GM21526 (cell line): Measurements from ENCODE around the gene NPTN.
"Not testable (repeated sequence)": the region's sequence is repeated elsewhere in the genome, so short reads cannot be mapped to it uniquely, and the experiment has no call there.

Source experiments
- ATAC-seq: cut with Tn5 transposase; IDR thresholded peaks from one replicate; pipeline ENCODE4 v1.9.1; 2021; ENCODE audit warnings: moderate library complexity; ENCODE audit not compliant: unreplicated experiment, low FRiP score

Gene NPTN

DNA sequence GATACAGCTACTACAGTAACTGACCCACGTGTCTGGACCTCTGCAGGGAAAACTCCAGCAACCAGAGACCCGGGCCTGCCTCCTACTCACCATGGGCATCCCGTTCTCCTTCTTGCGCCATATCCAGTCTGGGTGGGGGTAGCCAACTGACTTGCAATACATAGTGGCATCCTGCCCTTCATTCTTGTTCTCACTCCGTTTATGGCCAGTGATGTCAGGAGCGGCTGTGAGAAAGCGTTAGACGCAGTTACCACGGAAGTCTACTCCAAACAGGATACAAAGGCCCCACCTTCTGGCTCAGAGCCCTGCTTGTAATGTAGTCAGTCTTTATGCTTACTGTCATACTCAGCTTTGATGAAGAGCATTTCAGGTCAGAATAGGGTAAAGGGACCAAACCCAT, 59.6 kb downstream of the NPTN start:
- ATAC-seq: no peak

DNA sequence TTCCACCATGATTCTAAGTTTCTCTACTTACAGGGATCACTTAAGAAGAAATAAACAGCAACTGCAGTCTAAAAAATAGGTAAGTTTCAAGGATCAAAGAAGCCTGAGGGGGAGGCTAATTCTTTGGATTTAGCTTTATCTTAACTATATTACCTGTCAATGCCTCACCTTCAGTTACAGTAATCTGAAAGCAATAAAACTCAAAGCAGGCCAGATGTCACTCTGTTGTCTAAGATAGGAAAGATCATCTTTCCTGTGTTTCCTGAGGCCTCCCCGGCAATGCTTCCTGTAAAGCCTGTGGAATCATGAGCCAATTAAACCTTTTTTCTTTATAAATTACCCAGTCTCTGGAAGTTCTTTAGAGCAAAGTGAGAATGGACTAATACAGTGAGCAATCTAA, 60.2 kb downstream of the NPTN start:
- ATAC-seq: no peak

DNA sequence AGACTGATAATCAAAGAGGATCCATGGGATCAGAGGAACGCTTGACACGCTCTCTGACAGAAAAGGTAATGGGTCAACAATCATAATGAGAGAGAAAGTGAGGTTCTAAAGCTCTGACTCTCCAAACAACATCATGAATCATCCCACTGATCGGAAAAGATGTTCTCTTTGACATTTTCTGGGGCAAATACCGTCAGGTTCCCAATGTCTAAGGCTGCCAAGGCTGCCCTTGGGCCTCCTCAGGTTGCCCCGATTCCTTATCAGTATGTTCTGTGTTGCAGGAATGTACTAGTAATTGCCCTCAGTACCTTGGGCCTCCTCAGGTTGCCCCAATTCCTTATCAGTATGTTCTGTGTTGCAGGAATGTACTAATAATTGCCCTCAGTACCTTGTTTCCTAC, 60.9 kb downstream of the NPTN start:
- no peak for ATAC-seq

DNA sequence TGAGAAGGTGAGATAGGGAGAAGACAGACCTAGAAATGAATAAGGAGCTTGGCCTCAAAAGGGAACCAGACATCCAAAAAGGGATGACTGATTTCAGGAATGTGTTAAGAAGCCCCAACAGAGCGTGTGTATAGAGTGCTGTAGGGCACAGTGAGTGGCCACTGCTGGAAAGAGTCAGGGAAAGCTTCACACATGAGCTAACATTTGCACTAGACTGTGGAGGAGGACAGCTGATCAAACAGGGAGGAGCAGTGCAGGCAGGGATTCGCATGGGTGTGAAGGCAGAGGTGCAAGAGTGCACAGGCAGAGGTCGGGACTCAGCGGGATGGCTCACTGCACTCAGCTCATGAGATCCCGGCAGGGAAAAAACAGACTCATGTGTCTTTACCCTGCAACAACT, 61.8 kb downstream of the NPTN start:
- no peak for ATAC-seq

DNA sequence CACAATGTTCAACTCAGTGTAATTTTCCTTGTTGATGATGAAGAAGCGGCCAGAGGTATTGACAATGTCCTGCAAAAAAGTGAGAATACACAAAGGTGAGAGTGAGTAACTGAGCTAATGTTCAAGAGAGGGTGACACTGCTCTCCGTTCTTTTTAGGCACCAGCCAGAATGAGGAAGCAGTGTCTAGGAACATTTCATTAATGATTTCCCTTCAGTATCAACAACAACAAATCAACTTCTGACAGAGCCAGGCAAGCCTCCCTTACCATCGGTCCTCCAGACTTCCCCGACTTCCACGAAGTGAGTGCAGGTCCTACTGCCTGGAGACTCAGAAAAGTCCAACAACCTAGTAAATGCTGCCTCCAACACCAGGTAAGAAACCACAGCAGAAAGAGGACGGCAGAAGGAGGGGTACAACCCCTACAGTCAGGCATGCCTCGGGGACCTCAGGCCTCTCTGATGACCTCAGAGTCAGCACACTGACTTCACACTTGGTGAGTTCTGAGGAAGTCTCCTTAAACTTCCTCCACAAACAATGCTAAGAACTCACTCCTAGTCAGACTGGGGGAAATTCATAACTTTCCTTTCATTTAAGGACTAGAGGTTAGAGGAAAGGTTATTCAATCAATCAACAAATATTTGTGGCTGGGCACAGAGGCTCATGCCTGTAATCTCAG, 62.7 kb downstream of the NPTN start:
- ATAC-seq: no peak

DNA sequence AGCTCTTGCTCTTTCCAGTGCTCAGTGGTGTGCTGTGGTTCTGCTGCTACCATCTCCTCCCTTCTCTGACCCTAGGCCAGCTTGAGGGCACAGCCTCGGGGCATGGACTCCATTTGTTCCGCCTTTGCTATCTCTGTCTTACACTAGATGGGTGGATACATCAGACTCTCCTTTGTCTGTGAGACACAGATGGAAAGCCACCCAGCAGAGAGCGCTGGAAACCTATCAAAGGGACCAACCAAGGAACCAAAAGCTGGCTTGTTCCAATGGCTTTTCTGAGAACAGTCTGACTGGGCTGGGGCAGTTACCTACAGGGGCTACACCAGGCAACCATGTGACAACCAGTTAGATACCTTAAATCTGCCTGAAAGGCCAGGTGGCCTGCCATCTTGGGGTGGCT, 63.8 kb downstream of the NPTN start:
- no peak for ATAC-seq

DNA sequence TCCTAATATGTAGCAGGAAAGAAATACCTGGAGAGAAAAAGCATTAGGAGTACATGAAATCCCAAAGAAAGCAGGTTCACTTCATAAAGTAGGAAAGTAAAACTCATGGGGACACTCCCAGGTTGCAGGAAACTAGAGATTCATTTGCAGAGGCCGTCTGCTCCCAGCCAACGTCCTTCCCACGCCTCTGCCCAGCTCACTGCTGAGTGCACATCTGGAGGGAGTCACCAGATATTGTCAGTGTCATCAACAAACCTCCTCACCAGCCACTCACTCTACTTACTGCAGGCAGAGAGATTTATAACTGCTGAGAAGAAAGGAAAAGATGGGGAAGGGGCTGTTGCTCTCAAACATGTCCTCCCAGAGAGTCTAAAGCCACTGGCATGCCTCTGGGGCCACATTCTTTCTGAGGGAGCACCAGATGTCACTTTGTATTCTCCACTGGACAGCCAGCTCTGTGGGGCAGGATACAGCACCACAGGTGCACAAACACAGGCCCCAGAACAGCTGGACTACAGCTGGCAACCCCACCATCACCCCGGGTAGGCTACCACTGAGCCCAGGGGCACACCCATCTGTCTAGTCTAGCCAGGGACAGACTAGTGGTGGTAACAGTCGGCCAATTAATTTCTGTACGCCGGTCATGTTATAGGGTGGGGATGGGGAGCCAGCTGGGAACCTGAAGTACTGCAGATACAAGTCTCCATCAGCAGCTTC, 64.5 kb downstream of the NPTN start:
- no peak for ATAC-seq

DNA sequence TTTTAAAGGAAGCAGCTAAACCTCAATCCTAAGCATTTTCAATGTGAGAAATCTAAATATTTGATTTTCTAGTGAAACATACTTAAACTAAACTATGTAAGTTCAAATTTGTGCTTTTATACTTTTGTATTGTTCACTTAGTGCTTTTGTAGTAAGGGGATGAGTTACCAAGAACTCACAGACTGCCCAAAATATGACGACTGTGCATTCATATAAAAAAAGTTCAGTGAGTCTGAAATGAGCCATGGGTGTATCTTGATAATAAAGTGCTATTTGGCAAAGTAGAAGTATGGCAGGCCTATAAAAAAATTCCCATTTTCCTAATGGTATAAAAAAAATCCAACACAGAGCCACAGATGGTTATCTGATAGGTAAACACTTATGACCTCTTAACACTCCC, 66.2 kb downstream of the NPTN start:
- ATAC-seq: no peak

DNA sequence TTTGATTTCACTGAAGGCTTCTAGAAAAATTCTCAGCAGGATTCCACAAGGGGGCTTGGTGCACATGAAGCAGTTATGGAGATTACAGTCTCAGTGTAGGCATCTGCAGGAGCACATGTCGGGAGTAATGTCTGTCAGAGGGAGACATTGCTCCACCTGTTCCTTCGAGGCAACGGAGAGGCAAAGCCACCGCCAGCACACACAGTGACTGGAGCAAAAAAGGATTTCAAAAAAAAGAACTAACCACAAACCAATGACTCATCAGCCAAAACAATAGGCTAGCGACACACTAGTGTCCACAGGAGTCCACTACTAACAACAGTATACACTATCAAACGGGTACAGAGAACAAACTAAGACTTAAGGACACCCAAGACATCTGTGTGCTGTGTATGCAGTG, 68.9 kb downstream of the NPTN start:
- ATAC-seq: no peak

DNA sequence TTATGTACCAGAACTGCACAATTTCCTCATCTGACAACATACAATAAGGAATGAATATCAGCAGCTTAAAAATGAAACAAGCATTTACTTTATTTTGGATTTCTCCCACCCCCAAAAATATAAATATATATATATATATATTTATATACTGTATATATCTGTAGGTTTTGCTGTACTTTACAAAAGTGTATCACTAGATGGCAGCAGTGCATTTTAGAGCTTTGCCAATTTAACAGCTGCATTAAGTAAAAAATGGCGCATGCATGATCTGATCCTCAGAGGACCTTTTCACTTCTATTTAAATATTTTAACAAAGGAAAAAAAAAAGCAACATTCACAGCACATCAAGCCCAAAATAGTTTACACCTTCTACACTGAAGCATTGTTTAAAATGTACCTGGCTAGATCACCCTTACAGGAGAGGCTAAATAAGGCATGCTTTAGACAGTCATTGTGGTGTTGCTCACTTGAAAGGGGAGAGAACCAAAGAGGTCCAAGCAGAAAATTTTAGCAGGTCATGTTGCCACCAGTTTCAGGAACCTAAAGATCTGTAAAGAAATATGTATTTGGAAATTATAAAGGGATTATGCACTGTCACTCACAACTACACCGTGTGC, 72.6 kb downstream of the NPTN start:
- ATAC-seq: no peak

DNA sequence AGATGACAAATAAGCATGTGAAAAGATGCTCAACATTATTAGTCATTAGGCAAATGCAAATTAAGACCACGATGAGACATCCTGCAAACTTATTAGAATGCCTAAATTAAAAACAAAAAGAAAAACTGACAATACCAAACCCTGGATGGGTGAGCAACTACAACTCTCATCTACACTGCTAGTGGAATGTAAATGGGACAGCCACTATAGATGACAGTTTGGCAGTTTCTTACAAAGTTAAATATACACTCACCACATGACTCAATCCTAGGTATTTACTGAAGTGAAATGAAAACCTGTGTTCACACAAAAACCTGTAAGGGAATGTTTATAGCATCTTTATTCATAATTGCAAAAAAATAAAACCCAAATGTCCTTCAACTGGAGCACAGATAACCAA, 74.7 kb downstream of the NPTN start:
- ATAC-seq: no peak

DNA sequence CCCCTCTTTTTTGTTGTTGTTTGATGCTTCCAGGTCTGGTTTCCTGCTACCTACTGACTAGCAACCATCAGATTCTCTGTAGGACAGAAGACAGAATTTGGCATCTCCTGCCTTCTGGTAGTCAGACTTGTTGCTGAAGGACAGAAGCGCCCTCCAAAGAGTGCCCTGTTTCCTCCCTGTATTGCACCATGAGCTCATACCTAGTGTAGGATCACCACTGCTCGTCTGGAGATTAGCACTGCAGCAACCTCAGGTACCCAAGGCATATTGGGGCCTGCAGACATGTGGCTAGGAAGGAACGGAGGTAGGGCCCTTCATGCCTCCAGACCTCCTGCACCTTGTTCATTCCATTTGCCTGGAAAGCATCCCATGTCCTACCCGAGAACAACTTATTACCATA, 78.1 kb downstream of the NPTN start:
- ATAC-seq: no peak

DNA sequence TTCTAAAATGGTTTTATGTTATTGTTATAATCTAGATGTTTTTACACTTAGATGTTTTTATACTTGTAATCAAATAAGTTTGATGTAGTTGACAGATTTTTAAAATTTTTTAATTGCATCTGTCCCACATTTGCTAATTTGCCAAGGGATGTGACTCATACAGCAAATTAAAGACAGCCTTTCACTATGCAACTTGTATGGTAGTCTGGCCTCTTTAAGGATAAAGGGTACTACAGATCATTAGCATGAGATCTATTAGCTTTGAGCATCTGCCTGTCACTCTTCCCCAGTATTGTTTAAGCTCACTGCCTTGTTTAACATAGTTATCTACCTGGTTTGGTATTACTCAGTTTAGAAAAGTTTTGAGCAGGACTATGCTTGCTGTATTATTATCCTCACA, 83.0 kb downstream of the NPTN start:
- ATAC-seq: no peak

DNA sequence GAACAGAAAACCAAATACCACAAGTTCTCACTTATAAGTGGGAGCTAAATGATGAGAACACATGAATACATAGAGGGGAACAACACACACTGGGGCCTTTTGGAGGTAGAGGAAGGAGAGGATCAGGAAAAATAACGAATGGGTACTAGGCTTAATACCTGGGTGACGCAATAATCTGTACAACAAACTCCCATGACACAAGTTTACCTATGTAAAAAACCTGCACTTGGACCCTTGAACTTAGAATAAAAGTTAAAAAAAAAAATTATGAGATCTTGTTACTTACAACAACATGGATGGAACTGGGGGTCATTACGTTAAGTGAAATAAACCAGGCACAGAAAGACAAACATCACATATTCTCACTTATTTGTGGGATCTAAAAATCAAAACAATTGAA, 84.3 kb downstream of the NPTN start:
- ATAC-seq: not testable (repeated sequence)

DNA sequence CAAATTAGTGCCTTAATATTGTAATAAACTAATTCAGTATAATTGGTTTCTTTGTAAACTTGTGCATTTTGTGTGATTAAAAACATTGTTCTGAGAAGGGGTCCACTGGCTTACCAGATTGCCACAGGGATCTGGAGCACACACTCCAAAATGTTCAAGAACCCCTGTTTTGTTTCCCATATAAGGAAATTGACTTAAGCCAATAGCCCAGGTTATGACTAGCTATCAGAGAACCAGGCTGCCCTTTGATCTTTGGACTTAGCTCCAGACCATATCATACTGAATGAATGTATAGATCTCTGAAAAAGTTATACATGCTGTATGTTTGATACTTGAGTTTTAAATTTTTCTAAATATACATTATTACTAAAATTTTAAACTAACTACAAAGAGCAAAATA, 91.7 kb downstream of the NPTN start:
- ATAC-seq: no peak

DNA sequence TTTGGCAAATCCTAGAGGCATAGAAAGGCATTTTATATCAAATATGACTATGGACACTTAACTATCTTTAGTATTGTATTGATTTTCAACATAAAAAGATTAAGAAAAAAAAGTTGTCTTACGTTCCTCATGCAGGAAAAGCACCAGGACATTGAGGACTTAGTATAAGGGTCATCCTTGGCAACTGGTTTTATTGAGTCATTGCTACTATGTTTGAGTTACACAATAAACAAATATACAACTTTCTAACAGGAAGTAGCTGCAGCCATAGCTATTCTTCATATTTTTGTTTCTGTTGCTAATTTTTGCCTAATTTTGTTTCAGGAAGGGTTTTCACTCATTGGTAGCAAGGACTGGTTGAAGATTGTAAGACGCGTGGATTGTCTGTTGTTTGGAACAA, 93.0 kb downstream of the NPTN start:
- no peak for ATAC-seq

DNA sequence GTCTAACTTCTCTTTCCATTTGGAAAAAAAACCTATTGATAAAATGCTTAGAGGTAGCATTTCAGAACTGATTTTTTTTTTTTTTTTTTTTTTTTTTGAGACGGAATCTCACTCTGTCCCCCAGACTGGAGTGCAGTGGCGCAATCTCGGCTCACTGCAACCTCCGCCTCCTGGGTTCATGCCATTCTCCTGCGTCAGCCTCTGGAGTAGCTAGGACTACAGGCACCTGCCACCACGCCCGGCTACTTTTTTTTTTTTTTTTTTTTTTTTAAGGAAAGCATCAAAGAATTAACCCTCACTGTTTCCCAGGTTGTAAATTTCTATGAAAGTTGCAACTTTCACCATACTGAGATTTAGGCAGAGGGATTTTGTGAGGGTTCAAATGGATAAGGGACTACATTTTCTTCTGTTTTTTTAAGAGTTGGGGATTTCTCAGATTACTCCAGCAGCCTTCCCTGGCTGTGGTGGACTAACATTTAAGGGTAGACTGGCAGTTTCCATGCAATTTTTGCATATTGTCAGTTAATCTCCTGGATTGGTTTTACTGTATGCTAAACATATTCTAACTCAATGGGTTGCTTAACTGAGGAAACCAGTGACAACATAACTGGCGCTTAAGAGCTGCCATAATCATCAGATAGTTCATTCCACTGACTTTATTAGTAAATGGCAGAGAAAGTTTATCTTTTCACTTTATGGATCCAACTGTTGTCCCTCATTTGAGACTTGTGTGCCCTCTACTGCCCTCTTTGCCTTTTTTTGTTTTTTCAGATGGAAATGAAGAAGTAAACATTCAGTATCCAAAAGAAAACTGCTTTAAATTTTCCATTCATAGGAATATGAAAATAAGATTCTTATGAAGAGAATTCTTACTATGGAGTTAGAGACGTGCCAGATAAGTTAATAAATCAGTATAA, 93.7 kb downstream of the NPTN start:
- no peak for ATAC-seq

DNA sequence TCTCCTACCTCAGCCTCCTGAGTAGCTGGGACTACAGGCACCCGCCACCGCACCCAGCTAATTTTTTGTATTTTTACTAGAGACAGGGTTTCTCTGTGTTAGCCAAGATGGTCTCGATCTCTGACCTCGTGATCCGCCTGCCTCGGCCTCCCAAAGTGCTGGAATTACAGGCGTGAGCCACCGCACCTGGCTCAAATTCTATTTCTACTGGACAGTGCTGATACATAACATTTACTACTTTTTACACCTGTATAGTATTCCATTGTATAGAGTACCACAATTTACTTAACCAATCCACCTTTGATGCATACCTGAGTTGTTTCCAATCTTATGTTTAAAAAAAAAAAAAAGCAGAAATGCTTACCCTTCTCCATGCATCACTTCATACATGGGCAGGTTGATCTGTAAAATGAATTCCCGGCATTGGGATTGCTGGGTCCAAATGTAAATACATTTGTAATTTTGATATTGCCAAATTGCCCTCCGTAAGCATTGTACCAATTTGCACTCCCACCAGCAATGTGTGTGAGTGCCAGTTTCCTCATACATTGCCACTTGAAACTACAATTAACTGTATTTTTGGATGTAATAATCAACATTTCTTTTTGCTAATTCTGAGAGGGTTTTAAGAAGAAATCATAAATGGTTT, 94.5 kb downstream of the NPTN start:
- no peak for ATAC-seq

DNA sequence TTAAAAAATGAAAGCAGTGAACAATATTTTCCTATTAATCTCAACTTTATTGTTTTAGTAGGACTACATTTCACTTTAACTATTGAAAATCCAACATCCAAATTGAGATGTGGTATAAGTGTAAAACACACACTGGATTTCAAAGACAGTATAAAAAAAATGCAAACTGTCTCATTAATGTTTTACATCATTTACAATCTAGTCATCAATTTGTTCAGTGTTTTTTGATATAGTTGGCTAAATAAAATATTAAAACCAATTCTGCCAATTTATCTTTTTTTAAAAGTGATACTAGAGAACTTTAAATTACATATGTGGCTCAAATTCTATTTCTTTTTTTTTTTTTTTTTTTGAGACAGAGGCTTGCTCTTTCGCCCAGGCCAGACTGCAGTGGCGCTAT, 95.1 kb downstream of the NPTN start:
- no peak for ATAC-seq

DNA sequence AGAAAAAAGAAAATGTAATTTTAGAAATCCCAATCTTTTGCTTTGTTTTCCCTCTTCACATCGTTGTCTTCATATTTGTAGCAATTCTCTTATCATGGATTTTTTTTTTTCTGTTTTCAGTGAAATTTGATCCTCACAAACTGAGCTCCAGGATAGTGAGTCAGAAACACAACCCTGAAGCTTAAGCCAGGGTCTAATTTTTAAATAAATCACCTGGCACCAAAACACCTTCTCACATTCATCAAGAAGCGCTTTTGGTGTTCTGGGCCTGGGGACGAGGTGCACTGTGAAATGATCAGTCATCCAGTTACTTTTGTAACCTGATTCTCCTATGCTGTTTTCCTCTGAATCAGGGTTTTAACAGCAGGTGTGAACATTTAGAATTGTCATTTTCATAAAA, 102.5 kb downstream of the NPTN start:
- no peak for ATAC-seq

DNA sequence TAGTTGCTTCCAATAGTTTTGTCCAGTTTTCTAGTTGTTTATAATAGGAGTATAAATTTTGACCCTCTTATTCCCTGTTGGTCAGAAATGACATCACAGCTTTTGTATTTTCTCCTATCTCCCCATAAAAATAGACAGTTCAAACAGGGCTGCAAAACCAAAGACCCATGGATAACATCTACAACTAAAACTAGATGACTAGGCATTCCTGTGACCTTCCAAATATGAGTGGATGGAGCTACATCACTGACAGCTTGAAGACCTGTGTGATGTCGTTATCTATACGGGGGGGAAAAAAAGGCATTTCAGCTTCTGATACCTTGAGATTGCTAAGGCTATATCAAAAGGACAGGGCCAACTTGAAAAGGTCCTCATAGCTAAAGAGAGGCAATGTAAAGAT, 105.6 kb downstream of the NPTN start:
- no peak for ATAC-seq
